Measurements from ENCODE around the gene SSNA1. TPM values are rescaled to one million over a fixed set of nuclear protein-coding genes. Genes with fewer than 3 reads are reported as not detected.

SSNA1 gene
- total RNA-seq, 1 experiment from 2014 or later: 94.2 TPM

- DNase-seq (ENCODE audit: low read depth in 1 of 2, low spot score in 2 of 2): no peak
- Histone ChIP-seq H3K27me3 (replicated peaks) (no peaks in the 10 kb centered on the region), H3K9me3 (replicated peaks) (no peaks in the 10 kb centered on the region), H3K36me3 (peaks cover 61% of the 10 kb centered on the region), H3K4me3 (no peak overlapping the region), H3K4me1 (replicated peaks) (peaks cover 25% of the 10 kb centered on the region), H3K27ac (no peak overlapping the region)
Measured at GRCh38 chr9:137191245-137191644, 2.8 kb downstream of the SSNA1 start.

DNA sequence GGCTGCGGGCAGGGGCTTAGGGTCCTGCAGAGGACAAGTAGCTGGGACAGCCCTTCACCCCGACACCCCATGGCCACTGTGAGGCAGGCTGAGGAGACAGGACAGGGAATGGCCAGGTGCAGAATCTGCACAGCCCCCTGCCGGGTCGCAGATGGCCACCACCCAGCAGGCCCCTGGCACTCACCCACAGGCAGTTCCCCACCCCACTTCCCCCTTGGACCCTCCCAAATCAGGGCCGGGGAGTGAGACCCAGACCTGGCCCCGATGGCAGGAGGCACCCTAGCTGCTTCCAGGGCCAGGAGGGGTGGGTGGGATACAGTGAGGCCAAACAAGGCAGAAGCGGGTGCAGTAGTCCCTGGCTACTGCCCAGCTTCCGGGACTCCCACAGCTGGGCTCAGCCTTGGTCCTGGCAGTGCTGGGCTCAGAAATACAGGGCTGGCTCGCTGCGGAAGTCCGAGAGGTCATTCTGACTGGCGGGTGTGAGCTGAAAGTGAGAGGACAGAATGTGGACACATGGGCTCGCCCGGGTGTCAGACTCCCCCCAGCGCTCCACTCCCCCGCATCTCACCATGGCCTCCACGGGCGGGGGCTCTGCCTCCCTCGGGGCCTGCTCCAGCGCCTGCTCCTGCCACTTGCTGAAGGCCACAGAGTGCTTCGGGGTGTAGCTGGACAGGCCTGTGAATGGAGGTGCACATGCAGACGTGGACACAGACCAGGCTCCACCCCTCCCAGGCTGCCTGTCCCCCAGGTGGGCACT, 3.4 kb downstream of the SSNA1 start:
- no peak overlapping the region for H3K27ac ChIP-seq
- no peak for DNase-seq (ENCODE audit: low read depth in 1 of 2, low spot score in 2 of 2)
- peaks cover 24% of the 10 kb centered on the region for H3K4me1 ChIP-seq (replicated peaks)
- no peak overlapping the region for H3K4me3 ChIP-seq
- H3K36me3 ChIP-seq: peaks cover 54% of the 10 kb centered on the region
- H3K9me3 ChIP-seq (replicated peaks): no peaks in the 10 kb centered on the region
- H3K27me3 ChIP-seq (replicated peaks): no peaks in the 10 kb centered on the region

- Histone ChIP-seq H3K36me3 (peaks cover 49% of the 10 kb centered on the region), H3K27me3 (replicated peaks) (no peaks in the 10 kb centered on the region), H3K27ac (no peak overlapping the region), H3K9me3 (replicated peaks) (no peaks in the 10 kb centered on the region), H3K4me1 (replicated peaks) (peaks cover 18% of the 10 kb centered on the region), H3K4me3 (no peak overlapping the region)
- no peak for DNase-seq (ENCODE audit: low read depth in 1 of 2, low spot score in 2 of 2)
Measured at GRCh38 chr9:137192448-137192780, 3.9 kb downstream of the SSNA1 start.

- DNase-seq (ENCODE audit: low read depth in 1 of 2, low spot score in 2 of 2): no peak
- H3K4me1 ChIP-seq (replicated peaks): peaks cover 14% of the 10 kb centered on the region
- no peaks in the 10 kb centered on the region for H3K9me3 ChIP-seq (replicated peaks)
- no peak overlapping the region for H3K27ac ChIP-seq
- H3K27me3 ChIP-seq (replicated peaks): no peaks in the 10 kb centered on the region
- H3K4me3 ChIP-seq: no peak overlapping the region
- peaks cover 45% of the 10 kb centered on the region for H3K36me3 ChIP-seq
Measured at GRCh38 chr9:137192859-137193258, 4.4 kb downstream of the SSNA1 start.

DNA sequence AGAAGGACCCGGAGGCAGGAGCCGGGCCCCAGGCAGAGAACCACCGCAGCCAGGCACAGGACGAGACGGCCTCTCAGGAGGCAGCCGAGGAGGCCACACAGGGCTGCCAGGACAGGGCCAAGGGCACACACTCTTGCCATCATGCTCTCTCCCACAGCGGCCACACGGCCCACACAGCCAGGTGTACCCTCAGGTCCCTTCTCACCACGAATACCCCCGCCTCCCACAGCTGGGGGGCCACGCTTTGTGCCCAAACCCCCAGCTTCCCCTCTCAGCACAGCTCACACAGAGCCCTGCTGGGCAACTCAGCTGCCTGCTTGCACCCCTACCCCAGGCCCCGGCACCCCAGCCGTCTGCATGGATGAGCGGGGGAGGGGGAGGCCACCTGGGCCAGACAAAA, 5.3 kb downstream of the SSNA1 start:
- H3K9me3 ChIP-seq (replicated peaks): no peaks in the 10 kb centered on the region
- peaks cover 37% of the 10 kb centered on the region for H3K36me3 ChIP-seq
- peaks cover 14% of the 10 kb centered on the region for H3K4me1 ChIP-seq (replicated peaks)
- no peak overlapping the region for H3K27ac ChIP-seq
- H3K27me3 ChIP-seq (replicated peaks): no peaks in the 10 kb centered on the region
- H3K4me3 ChIP-seq: no peak overlapping the region
- DNase-seq (ENCODE audit: low read depth in 1 of 2, low spot score in 2 of 2): no peak

GRCh38 chr9:137194388-137194787, 5.9 kb downstream of the SSNA1 start:
- H3K27me3 ChIP-seq (replicated peaks): no peaks in the 10 kb centered on the region
- peaks cover 11% of the 10 kb centered on the region for H3K4me1 ChIP-seq (replicated peaks)
- no peak overlapping the region for H3K4me3 ChIP-seq
- peaks cover 30% of the 10 kb centered on the region for H3K36me3 ChIP-seq
- H3K9me3 ChIP-seq (replicated peaks): no peaks in the 10 kb centered on the region
- DNase-seq (ENCODE audit: low read depth in 1 of 2, low spot score in 2 of 2): no peak
- no peak overlapping the region for H3K27ac ChIP-seq

DNA sequence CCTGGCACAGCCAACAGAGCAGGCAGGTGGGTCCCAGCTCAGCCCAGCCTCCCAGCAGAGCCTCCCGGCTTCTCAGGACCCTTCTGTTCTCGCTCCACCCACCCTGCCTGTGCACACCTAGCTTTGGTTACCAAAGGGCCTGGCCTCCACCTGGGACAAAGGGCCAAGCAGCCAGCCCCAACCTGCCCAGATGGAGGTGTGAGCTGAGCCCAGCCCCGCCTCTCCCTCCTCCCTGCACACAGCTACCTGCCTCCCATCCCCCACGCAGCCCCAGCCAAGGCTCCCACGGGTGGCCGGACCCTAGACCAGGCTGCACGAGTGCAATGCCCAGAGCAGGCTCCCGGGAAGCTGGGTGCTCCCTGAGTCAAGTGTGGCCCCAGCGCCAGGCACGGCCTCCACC, 6.4 kb downstream of the SSNA1 start:
- H3K4me1 ChIP-seq (replicated peaks): peaks cover 11% of the 10 kb centered on the region
- no peak for DNase-seq (ENCODE audit: low read depth in 1 of 2, low spot score in 2 of 2)
- H3K27ac ChIP-seq: no peak overlapping the region
- H3K9me3 ChIP-seq (replicated peaks): no peaks in the 10 kb centered on the region
- no peaks in the 10 kb centered on the region for H3K27me3 ChIP-seq (replicated peaks)
- no peak overlapping the region for H3K4me3 ChIP-seq
- H3K36me3 ChIP-seq: peaks cover 25% of the 10 kb centered on the region

DNA sequence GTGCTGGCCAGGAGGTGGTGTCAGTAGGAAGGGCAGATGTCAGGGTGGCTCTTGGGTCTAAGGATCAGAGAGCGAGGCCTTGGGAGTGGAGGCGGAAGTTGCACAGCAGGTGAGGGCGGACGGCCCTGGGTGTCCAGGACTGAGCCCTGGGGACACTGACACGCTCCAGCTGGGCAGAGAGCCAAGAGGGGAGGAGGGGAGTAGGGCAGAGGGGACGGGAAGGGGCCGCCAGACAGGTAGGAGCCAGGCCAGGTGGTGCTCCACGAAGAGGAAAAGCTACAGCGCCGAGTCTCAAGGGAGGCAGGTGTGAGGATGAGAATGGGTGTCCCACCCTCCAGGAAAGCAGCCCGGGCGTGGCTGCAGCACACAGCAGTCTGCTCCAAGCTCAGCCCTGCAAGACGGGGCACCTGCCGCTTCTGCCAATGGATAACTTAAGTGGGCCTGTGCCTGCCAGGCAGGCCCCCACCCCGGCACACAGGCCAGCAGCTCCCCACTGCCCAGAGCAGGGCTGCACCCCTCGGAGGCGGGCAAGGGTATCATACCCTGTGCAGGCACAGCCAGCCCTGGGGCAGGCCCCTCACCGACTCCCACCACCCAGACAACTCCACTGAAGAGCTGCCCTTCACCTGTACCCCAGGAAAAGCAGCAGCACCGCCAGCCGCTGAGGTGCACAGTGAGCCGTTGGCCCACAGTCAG, 7.2 kb downstream of the SSNA1 start:
- Histone ChIP-seq H3K9me3 (replicated peaks) (no peaks in the 10 kb centered on the region), H3K27me3 (replicated peaks) (no peaks in the 10 kb centered on the region), H3K27ac (no peak overlapping the region), H3K36me3 (peaks cover 18% of the 10 kb centered on the region), H3K4me1 (replicated peaks) (peaks cover 8% of the 10 kb centered on the region; the same call in 1 of the 2 replicates), H3K4me3 (no peak overlapping the region)
- no peak for DNase-seq (ENCODE audit: low read depth in 1 of 2, low spot score in 2 of 2)

DNA sequence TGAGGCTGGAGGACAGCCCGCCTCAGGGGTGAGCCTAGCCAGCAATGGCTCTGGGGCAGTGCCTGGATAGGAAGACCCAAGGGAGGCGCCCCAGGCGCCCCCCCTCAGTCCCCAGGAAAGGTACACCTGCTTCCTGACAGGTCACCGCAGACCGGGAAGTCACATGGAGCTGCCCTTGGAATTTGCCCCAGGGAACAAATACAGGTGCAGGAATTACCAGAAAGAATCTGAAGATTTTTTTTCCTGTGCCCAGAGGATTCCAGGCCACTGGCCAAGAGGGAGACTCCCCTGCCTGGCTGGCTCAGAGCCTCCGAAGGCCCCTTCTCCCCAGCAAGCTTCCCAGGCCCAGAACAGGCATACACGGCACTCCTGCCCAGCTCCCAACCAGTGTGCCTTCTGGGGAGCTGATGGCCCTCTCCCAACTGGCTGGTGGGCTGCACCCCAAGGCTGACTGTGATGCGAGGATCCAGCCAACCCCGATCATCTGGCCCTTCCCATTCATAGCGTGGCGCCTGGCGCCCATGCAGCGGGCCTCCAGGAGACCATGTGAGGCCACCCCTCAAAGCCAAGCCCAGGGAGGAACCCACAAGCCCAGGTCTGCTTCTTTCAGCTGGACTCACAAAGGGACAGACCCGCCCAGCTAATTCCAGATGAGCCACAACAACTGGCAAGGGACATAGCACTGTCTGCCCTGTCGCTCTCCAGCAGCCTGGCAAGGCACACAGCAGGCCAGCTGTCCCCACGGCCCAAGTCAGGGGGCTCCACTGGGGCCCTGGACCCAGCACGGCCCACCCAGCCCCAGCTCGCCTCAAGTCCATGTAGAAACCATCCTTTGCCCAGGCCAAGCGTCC, 9.8 kb downstream of the SSNA1 start:
- H3K9me3 ChIP-seq (replicated peaks): no peaks in the 10 kb centered on the region
- no peak for DNase-seq (ENCODE audit: low read depth in 1 of 2, low spot score in 2 of 2)
- H3K4me1 ChIP-seq (replicated peaks): peaks cover 8% of the 10 kb centered on the region
- H3K27ac ChIP-seq: no peak overlapping the region
- H3K36me3 ChIP-seq: no peaks in the 10 kb centered on the region; the same call in 1 of the 2 replicates
- H3K4me3 ChIP-seq: no peak overlapping the region
- no peaks in the 10 kb centered on the region for H3K27me3 ChIP-seq (replicated peaks)

GRCh38 chr9:137198902-137199283, 10.4 kb downstream of the SSNA1 start:
- DNase-seq (ENCODE audit: low read depth in 1 of 2, low spot score in 2 of 2): no peak
- H3K27ac ChIP-seq: no peak overlapping the region

GRCh38 chr9:137199411-137200121, 11.1 kb downstream of the SSNA1 start:
- Histone ChIP-seq H3K9me3 (replicated peaks) (no peaks in the 10 kb centered on the region), H3K27me3 (replicated peaks) (no peaks in the 10 kb centered on the region), H3K36me3 (peaks cover 6% of the 10 kb centered on the region; the same call in 1 of the 2 replicates), H3K27ac (no peak overlapping the region), H3K4me3 (peak overlapping the region; percentile 77), H3K4me1 (replicated peaks) (peaks cover 15% of the 10 kb centered on the region)
- no peak for DNase-seq (ENCODE audit: low read depth in 1 of 2, low spot score in 2 of 2)

More at GRCh38 chr9:137198902-137199283, 10.4 kb downstream of the SSNA1 start:
- Histone ChIP-seq H3K9me3 (replicated peaks) (no peaks in the 10 kb centered on the region), H3K4me1 (replicated peaks) (peaks cover 8% of the 10 kb centered on the region), H3K27me3 (replicated peaks) (no peaks in the 10 kb centered on the region), H3K36me3 (peaks cover under 1% of the 10 kb centered on the region; the same call in 1 of the 2 replicates), H3K4me3 (no peak overlapping the region)

DNA sequence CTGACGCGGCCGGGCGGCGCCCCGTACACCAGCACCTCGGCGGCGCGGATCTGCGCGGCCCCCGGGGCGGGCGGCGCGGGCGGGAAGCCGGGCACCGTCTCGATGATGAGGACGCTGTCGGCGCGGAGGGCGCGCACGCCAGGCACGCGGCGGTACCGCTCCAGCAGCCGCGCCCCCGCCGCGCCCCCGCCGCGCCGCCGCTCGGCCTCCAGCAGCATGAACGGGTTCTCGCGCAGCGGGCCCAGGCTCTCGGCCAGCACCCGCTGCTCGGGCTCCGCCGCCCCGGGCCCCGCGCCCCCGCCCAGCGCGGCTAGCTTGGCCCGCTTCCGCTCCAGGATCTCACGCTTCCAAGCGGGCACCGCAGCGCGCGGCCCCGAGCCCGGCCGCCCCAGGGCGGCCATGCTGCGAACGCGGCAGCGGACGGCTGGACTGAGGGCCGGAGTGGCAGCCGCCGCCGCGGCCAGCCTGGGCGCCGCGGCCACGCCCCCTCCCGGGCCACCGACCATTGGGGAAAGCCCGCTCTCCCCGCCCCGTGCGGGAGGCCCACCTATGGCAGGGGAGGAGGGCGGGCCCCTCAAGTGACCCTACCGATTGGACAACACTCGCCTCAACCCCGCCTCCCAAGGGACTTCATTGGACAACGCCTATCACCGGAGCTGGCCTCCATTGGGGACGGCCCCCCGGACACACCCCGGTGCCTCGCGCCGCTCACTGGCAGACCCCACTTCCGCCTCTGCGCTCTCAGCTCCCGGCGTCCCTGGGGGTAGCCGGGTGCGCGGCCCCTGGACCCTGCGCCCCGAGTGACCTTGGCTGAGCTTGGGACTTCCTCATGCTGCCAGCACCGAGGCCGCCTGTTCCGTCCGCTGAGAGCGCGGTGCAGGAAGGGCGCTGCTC, 12.1 kb downstream of the SSNA1 start, which contains the start of gene TPRN:
Gene TPRN (minus strand): TSS at position 431 of the 894 bp plus-strand sequence. CDS start 30 bp downstream, at position 401.
- H3K9me3 ChIP-seq (replicated peaks): no peaks in the 10 kb centered on the region
- no peaks in the 10 kb centered on the region for H3K27me3 ChIP-seq (replicated peaks)
- peak; percentile 98 to 99 for DNase-seq (ENCODE audit: low read depth in 1 of 2, low spot score in 2 of 2)
- peaks cover 14% of the 10 kb centered on the region; the same call in 1 of the 2 replicates for H3K36me3 ChIP-seq
- H3K27ac ChIP-seq: no peak within 1 kb of the TSS
- H3K4me1 ChIP-seq (replicated peaks): peaks cover 19% of the 10 kb centered on the region
- H3K4me3 ChIP-seq: peak within 1 kb of the TSS; percentile 77

Data from SJSA1 (cell line).